Activated CD8-positive, alpha-beta memory T cell treated with anti-CD3 and anti-CD28 coated beads, Interleukin-2, amount 10 ng/mL, durations not matched to agents 7 days and 5 days (primary cell): ENCODE results near the gene TRAF3IP3. TPM values are rescaled to one million over a fixed set of nuclear protein-coding genes. Genes with fewer than 3 reads are reported as not detected.

ENCODE experiments used
- ATAC-seq: fragments of 150-1000 bp; cut with Tn5 transposase; one replicate; pipeline ENCODE4 v1.10.0; 2021; ENCODE audit warnings: moderate library complexity
- CTCF ChIA-PET: fragments of 350-600 bp; sonication (Branson Sonifier 250); formaldehyde crosslinking; loops from one replicate; lab custom pipeline; 2021; ENCODE audit warnings: antibody characterized with exemption; lab: Charles Lee
- DNase-seq: peaks from one replicate; pipeline ENCODE4 v3.0.0-alpha.2; 2020
- H3K27ac Mint-ChIP-seq: one replicate; pipeline ENCODE4 v1.8.0; 2021; ENCODE audit warnings: mild to moderate bottlenecking, mixed read lengths
- H3K27me3 Mint-ChIP-seq: one replicate; pipeline ENCODE4 v1.8.0; 2021; ENCODE audit warnings: mixed read lengths
- H3K36me3 Mint-ChIP-seq: one replicate; pipeline ENCODE4 v1.8.0; 2021; ENCODE audit warnings: mild to moderate bottlenecking, mixed read lengths
- H3K4me1 Mint-ChIP-seq: one replicate; pipeline ENCODE4 v1.8.0; 2021; ENCODE audit warnings: mixed read lengths
- H3K4me3 Mint-ChIP-seq: one replicate; pipeline ENCODE4 v1.8.0; 2021; ENCODE audit warnings: mild to moderate bottlenecking, moderate library complexity, mixed read lengths
- H3K9me3 Mint-ChIP-seq: one replicate; pipeline ENCODE4 v1.8.0; 2022; ENCODE audit warnings: low read depth, mixed read lengths
- total RNA-seq, 2 experiments: library from RNA; stranded (reverse); gene quantifications; one replicate each; pipeline ENCODE4 v1.2.3, GENCODE V29; 2021

Gene TRAF3IP3
- total RNA-seq, 2 experiments from 2014 or later: 351 to 406 TPM

DNA sequence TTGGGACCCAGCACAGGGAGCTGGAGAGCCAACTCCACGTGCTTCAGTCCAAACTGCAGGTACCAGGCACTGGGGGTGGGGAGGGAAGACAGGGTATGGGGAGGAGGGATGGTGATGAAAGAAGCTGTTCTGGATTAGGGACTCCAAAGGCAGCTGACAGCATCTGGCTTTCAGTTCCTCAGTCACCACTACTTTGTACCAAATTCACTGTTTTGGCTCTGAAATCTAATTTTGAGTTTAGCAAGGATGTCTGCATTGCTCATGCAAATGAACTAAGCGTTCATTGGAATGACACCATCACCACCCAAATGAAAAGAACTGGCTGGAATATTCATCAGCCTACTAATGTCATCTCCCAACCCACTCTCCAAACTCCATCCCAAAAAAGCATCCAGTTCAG, 19.8 kb downstream of the TRAF3IP3 start:
- Mint-ChIP-seq H3K27me3 (no peaks in the 10 kb centered on the region), H3K27ac (peak overlapping the region; percentile 6), H3K4me3 (no peak overlapping the region), H3K4me1 (peaks cover 35% of the 10 kb centered on the region), H3K36me3 (peaks cover 65% of the 10 kb centered on the region), H3K9me3 (no peaks in the 10 kb centered on the region)
- DNase-seq (no peak), ATAC-seq (no peak)
- CTCF ChIA-PET: interaction anchor here (1.2 to 4.4 kb wide), 3 partner anchors 8 to 18 kb away, joined by 3 to 18 read pairs (median 4); partner anchors contain the start of gene C1orf74

- Mint-ChIP-seq H3K27me3 (no peaks in the 10 kb centered on the region), H3K36me3 (peaks cover 71% of the 10 kb centered on the region), H3K4me1 (peaks cover 39% of the 10 kb centered on the region), H3K9me3 (no peaks in the 10 kb centered on the region), H3K27ac (peak overlapping the region; percentile 20), H3K4me3 (no peak overlapping the region)
- ATAC-seq (no peak), DNase-seq (no peak)
- CTCF ChIA-PET: no interaction called here
These were observed 21.7 kb downstream of the TRAF3IP3 start for GRCh38 chr1:209777587-209777986.

GRCh38 chr1:209778102-209778501, 22.2 kb downstream of the TRAF3IP3 start:
- H3K9me3 Mint-ChIP-seq: no peaks in the 10 kb centered on the region
- H3K36me3 Mint-ChIP-seq: peaks cover 71% of the 10 kb centered on the region
- H3K4me3 Mint-ChIP-seq: no peak overlapping the region
- H3K27me3 Mint-ChIP-seq: no peaks in the 10 kb centered on the region
- H3K27ac Mint-ChIP-seq: peak overlapping the region; percentile 20
- H3K4me1 Mint-ChIP-seq: peaks cover 44% of the 10 kb centered on the region
- ATAC-seq (no peak), DNase-seq (no peak)
- CTCF ChIA-PET: no interaction called here

- no peak for ATAC-seq
- DNase-seq: no peak
- Mint-ChIP-seq H3K27ac (peak overlapping the region; percentile 16), H3K36me3 (peaks cover 60% of the 10 kb centered on the region), H3K4me3 (no peak overlapping the region), H3K27me3 (no peaks in the 10 kb centered on the region), H3K9me3 (no peaks in the 10 kb centered on the region), H3K4me1 (peaks cover 50% of the 10 kb centered on the region)
- CTCF ChIA-PET: interaction anchor here (1.0 to 1.8 kb wide), 3 partner anchors 11 to 43 kb away, joined by 3 to 4 read pairs (median 3); no protein-coding TSS in a partner anchor
These were observed 24.4 kb downstream of the TRAF3IP3 start for GRCh38 chr1:209780268-209780667.

GRCh38 chr1:209783386-209783785, 27.5 kb downstream of the TRAF3IP3 start:
- CTCF ChIA-PET: interaction anchor here (1.9 to 3.7 kb wide), 4 partner anchors 9 to 44 kb away, joined by 5 to 18 read pairs (median 11); partner anchors contain the start of genes TRAF3IP3 and UTP25
- ATAC-seq: no peak
- Mint-ChIP-seq H3K27ac (peak overlapping the region; percentile 95), H3K36me3 (peaks cover 30% of the 10 kb centered on the region), H3K9me3 (no peaks in the 10 kb centered on the region), H3K4me1 (peaks cover 38% of the 10 kb centered on the region), H3K4me3 (peak overlapping the region; percentile 92), H3K27me3 (no peaks in the 10 kb centered on the region)
- DNase-seq: no peak

DNA sequence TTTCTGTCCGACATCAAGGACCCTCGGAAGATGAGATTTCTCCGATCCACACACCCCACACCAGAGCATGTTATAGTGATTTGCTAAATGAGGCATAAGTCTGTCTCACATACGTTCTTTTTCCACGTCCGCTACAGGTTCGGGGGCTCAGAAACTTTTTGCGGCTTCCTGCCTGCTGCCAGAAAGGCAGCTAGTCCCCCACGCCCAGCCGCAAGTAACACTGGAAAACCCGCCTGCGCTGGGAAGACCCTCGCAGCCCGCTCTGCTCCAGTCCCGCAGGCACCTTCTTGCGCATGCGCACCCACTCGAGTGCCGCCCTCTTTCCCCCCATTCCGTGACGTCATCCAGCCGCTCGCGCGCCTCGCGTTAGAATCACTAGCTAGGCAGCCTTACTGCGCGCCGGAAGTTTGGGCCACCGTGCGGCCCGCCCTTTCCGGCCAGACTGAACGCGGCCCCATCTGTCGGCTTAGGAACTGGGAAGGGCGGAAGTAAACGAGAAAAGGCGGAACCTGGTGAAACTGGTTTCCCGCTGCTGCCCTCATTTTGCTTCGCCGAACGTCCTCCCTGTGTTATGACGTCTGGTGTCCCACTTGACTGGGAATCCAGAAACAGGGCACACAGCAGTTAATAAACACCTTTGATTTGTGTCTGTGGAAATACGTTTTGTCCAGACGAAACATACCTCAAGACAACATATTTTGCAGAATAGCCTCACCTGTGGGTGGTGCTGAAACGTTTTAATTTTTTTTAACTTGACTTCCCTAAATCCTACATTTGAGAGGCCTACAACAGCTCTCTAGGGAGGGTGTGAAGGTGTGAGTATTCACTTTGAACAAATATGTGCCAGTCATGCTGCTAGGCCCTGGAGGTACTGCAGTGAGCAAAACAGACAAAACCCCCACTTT, 28.7 kb downstream of the TRAF3IP3 start, which contains the start of gene C1orf74:
Gene C1orf74, minus strand, starts transcription at position 295 of the 905 bp plus-strand sequence. CDS start 925 bp downstream, outside the sequence.
- peaks cover 19% of the 10 kb centered on the region for H3K36me3 Mint-ChIP-seq
- DNase-seq (peak; percentile 99), ATAC-seq (peak; percentile 99)
- H3K27me3 Mint-ChIP-seq: no peaks in the 10 kb centered on the region
- H3K4me3 Mint-ChIP-seq: peak within 1 kb of the TSS; percentile 92
- CTCF ChIA-PET: interaction anchor here (0.7 to 3.7 kb wide), 11 partner anchors 9 to 217 kb away, joined by 3 to 18 read pairs (median 4); partner anchors contain the start of genes TRAF3IP3 and UTP25
- peaks cover 42% of the 10 kb centered on the region for H3K4me1 Mint-ChIP-seq
- H3K9me3 Mint-ChIP-seq: no peaks in the 10 kb centered on the region
- peak within 1 kb of the TSS; percentile 95 for H3K27ac Mint-ChIP-seq

DNA sequence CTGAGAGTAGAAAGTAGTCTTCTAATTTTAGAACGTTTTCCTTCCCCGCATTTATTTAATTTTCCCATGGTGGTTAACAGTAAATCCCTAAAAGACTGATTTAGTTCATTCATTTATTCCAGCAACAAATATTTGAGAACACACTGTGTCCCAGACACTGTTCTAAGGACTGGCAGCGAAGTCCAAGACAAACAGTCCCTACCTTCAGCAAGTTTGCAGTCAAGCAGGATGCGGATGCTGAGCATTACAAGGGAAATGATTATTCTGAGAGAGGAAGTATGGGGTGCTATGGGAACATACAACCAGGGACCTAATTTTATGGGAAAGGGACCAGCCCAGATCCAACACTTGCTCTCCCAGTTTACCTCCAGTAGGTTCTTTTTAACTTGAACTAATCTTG, 29.7 kb downstream of the TRAF3IP3 start:
- no peak overlapping the region for H3K4me3 Mint-ChIP-seq
- H3K36me3 Mint-ChIP-seq: peaks cover 9% of the 10 kb centered on the region
- H3K27ac Mint-ChIP-seq: peak overlapping the region; percentile 95
- H3K9me3 Mint-ChIP-seq: no peaks in the 10 kb centered on the region
- no peak for DNase-seq
- no peak for ATAC-seq
- no peaks in the 10 kb centered on the region for H3K27me3 Mint-ChIP-seq
- CTCF ChIA-PET: interaction anchor here (1.6 to 3.7 kb wide), 2 partner anchors 17 to 38 kb away, joined by 5 to 15 read pairs; no protein-coding TSS in a partner anchor
- peaks cover 48% of the 10 kb centered on the region for H3K4me1 Mint-ChIP-seq

DNA sequence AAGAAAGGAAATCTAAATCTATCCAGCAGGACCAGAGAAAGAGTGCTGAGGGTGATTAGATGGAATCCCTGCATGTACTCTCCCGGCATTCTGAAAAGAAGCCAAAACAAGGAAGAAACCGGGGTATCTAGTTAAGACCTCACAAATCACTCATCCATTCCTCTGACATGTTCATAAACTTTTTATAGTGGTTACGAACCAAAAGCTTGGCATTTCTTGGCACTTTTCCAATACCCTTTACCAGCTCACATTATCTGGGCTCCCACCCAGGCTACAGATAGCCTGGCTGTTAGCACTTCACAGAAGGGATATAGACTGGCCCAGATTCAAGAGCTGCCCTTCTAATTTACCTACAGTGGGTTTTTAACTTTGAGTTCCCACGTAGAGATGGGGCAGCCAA, 30.3 kb downstream of the TRAF3IP3 start:
- DNase-seq (no peak), ATAC-seq (no peak)
- Mint-ChIP-seq H3K4me3 (no peak overlapping the region), H3K9me3 (no peaks in the 10 kb centered on the region), H3K4me1 (peaks cover 48% of the 10 kb centered on the region), H3K27ac (no peak overlapping the region), H3K36me3 (peaks cover 9% of the 10 kb centered on the region), H3K27me3 (no peaks in the 10 kb centered on the region)
- CTCF ChIA-PET: interaction anchor here (1.0 to 3.7 kb wide), 3 partner anchors 17 to 41 kb away, joined by 4 to 15 read pairs (median 5); partner anchors contain the start of gene UTP25

DNA sequence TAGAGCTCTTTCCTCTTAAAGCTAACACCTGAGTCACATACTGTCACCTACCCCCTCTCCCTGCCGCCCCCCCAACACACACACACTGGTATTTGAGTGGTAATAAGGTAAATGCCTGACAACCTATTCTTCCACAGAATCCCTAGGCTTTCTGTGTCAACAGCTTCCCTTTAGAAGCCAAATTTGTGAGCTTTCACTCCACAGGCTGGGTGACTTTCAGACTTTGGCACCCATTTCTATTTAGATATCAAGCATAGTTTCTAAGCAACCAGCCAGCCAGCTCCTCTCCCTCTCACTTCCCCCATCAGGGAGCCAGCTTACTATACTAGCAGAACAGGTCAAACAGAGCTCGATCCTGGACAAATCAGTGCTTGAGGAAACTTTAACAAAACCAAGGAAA, 31.7 kb downstream of the TRAF3IP3 start:
- H3K4me3 Mint-ChIP-seq: no peak overlapping the region
- CTCF ChIA-PET: interaction anchor here (0.8 to 2.2 kb wide), 3 partner anchors 13 to 40 kb away, joined by 3 to 13 read pairs (median 3); no protein-coding TSS in a partner anchor
- H3K27ac Mint-ChIP-seq: no peak overlapping the region
- no peaks in the 10 kb centered on the region for H3K27me3 Mint-ChIP-seq
- H3K4me1 Mint-ChIP-seq: peaks cover 49% of the 10 kb centered on the region
- no peaks in the 10 kb centered on the region for H3K9me3 Mint-ChIP-seq
- ATAC-seq (no peak), DNase-seq (no peak)
- peaks cover 3% of the 10 kb centered on the region for H3K36me3 Mint-ChIP-seq

GRCh38 chr1:209789245-209789644, 33.4 kb downstream of the TRAF3IP3 start:
- no peak for ATAC-seq
- Mint-ChIP-seq H3K27ac (peak overlapping the region; percentile 14), H3K9me3 (no peaks in the 10 kb centered on the region), H3K4me3 (no peak overlapping the region), H3K27me3 (no peaks in the 10 kb centered on the region), H3K4me1 (peaks cover 34% of the 10 kb centered on the region), H3K36me3 (peaks cover 3% of the 10 kb centered on the region)
- no peak for DNase-seq
- CTCF ChIA-PET: interaction anchor here (2.2 kb wide), 1 partner anchor 34 kb away, joined by 13 read pairs; no protein-coding TSS in a partner anchor

GRCh38 chr1:209790286-209791193, 34.7 kb downstream of the TRAF3IP3 start:
- H3K27me3 Mint-ChIP-seq: no peaks in the 10 kb centered on the region
- ATAC-seq (no peak), DNase-seq (no peak)
- peaks cover 22% of the 10 kb centered on the region for H3K4me1 Mint-ChIP-seq
- H3K36me3 Mint-ChIP-seq: no peaks in the 10 kb centered on the region
- H3K4me3 Mint-ChIP-seq: no peak overlapping the region
- H3K27ac Mint-ChIP-seq: no peak overlapping the region
- H3K9me3 Mint-ChIP-seq: no peaks in the 10 kb centered on the region
- CTCF ChIA-PET: interaction anchor here (0.8 to 3.0 kb wide), 2 partner anchors 15 to 33 kb away, joined by 3 to 10 read pairs; partner anchors contain the start of gene IRF6

GRCh38 chr1:209791920-209792319, 36.1 kb downstream of the TRAF3IP3 start:
- Mint-ChIP-seq H3K4me3 (no peak overlapping the region), H3K9me3 (no peaks in the 10 kb centered on the region), H3K4me1 (peaks cover 22% of the 10 kb centered on the region), H3K27me3 (no peaks in the 10 kb centered on the region), H3K27ac (no peak overlapping the region), H3K36me3 (no peaks in the 10 kb centered on the region)
- DNase-seq (no peak), ATAC-seq (no peak)
- CTCF ChIA-PET: interaction anchor here (3.0 kb wide), 1 partner anchor 14 kb away, joined by 10 read pairs; the partner anchor contains the start of gene IRF6
